Endothelial cell of umbilical vein (primary cell): Measurements from ENCODE around the gene COL6A3. TPM values are rescaled to one million over a fixed set of nuclear protein-coding genes. Genes with fewer than 3 reads are reported as not detected.

Experiments used
- BruUV-seq: library from RNA; stranded (reverse); fragments of 400-500 nt; replicated peaks from 2 replicates; lab custom pipeline; 2021; lab: Mats Ljungman, UMichigan
- CTCF ChIA-PET: fragments of 300-600, 350-600 bp; sonication (Branson Sonifier 250); formaldehyde crosslinking; loops from one replicate; lab custom pipeline; 2021; ENCODE audit warnings: antibody characterized with exemption, inconsistent platforms; lab: Charles Lee
- POLR2A ChIA-PET: fragments of 300-600, 350-600 bp; sonication (Branson Sonifier 250); formaldehyde crosslinking; loops from one replicate; lab custom pipeline; 2021; ENCODE audit warnings: antibody characterized with exemption, inconsistent platforms; lab: Charles Lee
- DNase-seq: peaks from one replicate; pipeline ENCODE4 v3.0.0-alpha.2; 2011; ENCODE audit warnings: low read depth, low spot score
- FAIRE-seq: peaks from 2 replicates; lab custom pipeline; 2011; peaks lifted over from hg19 to GRCh38; lab: Jason Lieb, UNC
- H2AFZ ChIP-seq: 2 replicates; pipeline ENCODE4 v1.6.0; 2012; ENCODE audit warnings: low read depth, low read length, control low read depth, inconsistent platforms
- H3K27ac ChIP-seq: 2 replicates; pipeline ENCODE4 v1.5.1; 2011; ENCODE audit warnings: low read depth, mild to moderate bottlenecking, control low read depth, low read length, moderate library complexity; ENCODE audit not compliant: insufficient read depth
- H3K27me3 ChIP-seq, 2 experiments: 2 replicates each; pipeline versions ENCODE4 v1.6.0 to v1.6.1; 2011; ENCODE audit warnings: low read length in 2 of 2, mixed read lengths in 1 of 2; ENCODE audit not compliant: control insufficient read depth in 2 of 2, insufficient read depth in 2 of 2
- H3K36me3 ChIP-seq, 2 experiments: 2 replicates in 1 of 2; 3 replicates in 1 of 2; pipeline ENCODE4 v1.5.1; 2011; ENCODE audit warnings: low read length in 2 of 2, mild to moderate bottlenecking in 1 of 2, moderate library complexity in 1 of 2; ENCODE audit not compliant: control insufficient read depth in 2 of 2, insufficient read depth in 2 of 2; ENCODE audit errors: extremely low read depth in 1 of 2
- H3K4me1 ChIP-seq: 3 replicates; pipeline ENCODE4 v1.5.1; 2011; ENCODE audit warnings: mild to moderate bottlenecking, low read length; ENCODE audit not compliant: control insufficient read depth, insufficient read depth; ENCODE audit errors: extremely low read depth
- H3K4me2 ChIP-seq: 2 replicates; pipeline ENCODE4 v1.6.1; 2011; ENCODE audit warnings: low read length, control low read depth, mixed read lengths; ENCODE audit not compliant: insufficient read depth
- H3K4me3 ChIP-seq, 3 experiments: fragments of 200-600 bp in 1 of 3; sonication (generic), shearing (Covaris generic) in 1 of 3; replicated peaks in 1 of 3; 2 replicates each; pipeline ENCODE4 v1.5.1; 2011 to 2016; ENCODE audit warnings: control low read depth in 3 of 3, low read length in 3 of 3, mild to moderate bottlenecking in 2 of 3, inconsistent platforms in 1 of 3, low read depth in 1 of 3, moderate library complexity in 1 of 3; ENCODE audit not compliant: insufficient read depth in 1 of 3
- H3K79me2 ChIP-seq: 2 replicates; pipeline ENCODE4 v1.6.0; 2012; ENCODE audit warnings: low read length, inconsistent platforms; ENCODE audit not compliant: control insufficient read depth, insufficient read depth
- H3K9ac ChIP-seq: replicated peaks from 2 replicates; pipeline ENCODE3; 2011; ENCODE audit warnings: low read length, control low read depth; ENCODE audit not compliant: insufficient read depth; ENCODE audit errors: extremely low read depth
- H3K9me1 ChIP-seq: replicated peaks from 3 replicates; pipeline ENCODE4 v1.6.0; 2011; ENCODE audit warnings: mild to moderate bottlenecking, low read length; ENCODE audit not compliant: control insufficient read depth, insufficient read depth; ENCODE audit errors: extremely low read depth
- H3K9me3 ChIP-seq: replicated peaks from 2 replicates; pipeline ENCODE4 v1.5.1; 2012; ENCODE audit warnings: low read length, inconsistent platforms; ENCODE audit not compliant: control insufficient read depth, insufficient read depth
- H4K20me1 ChIP-seq: replicated peaks from 2 replicates; pipeline ENCODE3; 2011; ENCODE audit warnings: mild to moderate bottlenecking, low read length; ENCODE audit not compliant: control insufficient read depth, insufficient read depth; ENCODE audit errors: extremely low read depth
- CTCF ChIP-seq, 2 donors: IDR thresholded peaks; 1 replicate in 1 of 2; 2 replicates in 1 of 2; pipeline ENCODE4 v1.5.1; 2011; ENCODE audit warnings: low read length in 2 of 2, mild to moderate bottlenecking in 2 of 2, moderate library complexity in 2 of 2, control low read depth in 1 of 2, inconsistent platforms in 1 of 2, low read depth in 1 of 2; ENCODE audit not compliant: insufficient read depth in 1 of 2; ENCODE audit errors: extremely low read depth in 1 of 2
- EZH2 ChIP-seq: IDR thresholded peaks from 2 replicates; pipeline ENCODE4 v1.6.1; 2012; ENCODE audit warnings: borderline replicate concordance, low read depth, mild to moderate bottlenecking, moderate library complexity, low read length, inconsistent platforms; ENCODE audit not compliant: severe bottlenecking
- FOS ChIP-seq: IDR thresholded peaks from 2 replicates; pipeline ENCODE4 v1.6.1; 2011; ENCODE audit warnings: mild to moderate bottlenecking, low read length, moderate library complexity, borderline replicate concordance; ENCODE audit not compliant: insufficient read depth
- GATA2 ChIP-seq: IDR thresholded peaks from 2 replicates; pipeline ENCODE4 v1.7.0; 2011; ENCODE audit warnings: low read depth, mild to moderate bottlenecking, moderate library complexity, mixed read lengths, low read length; ENCODE audit not compliant: insufficient read length, insufficient read depth
- JUN ChIP-seq: IDR thresholded peaks from 2 replicates; pipeline ENCODE4 v1.6.1; 2011; ENCODE audit warnings: borderline replicate concordance, low read depth; ENCODE audit not compliant: insufficient read length, insufficient read depth
- MAX ChIP-seq: IDR thresholded peaks from 2 replicates; pipeline ENCODE4 v1.6.1; 2011; ENCODE audit not compliant: insufficient read depth, insufficient read length
- MYC ChIP-seq: IDR thresholded peaks from one replicate; pipeline ENCODE4 v1.6.1; 2011; ENCODE audit warnings: mild to moderate bottlenecking, low read depth, low read length
- POLR2A ChIP-seq: IDR thresholded peaks from 2 replicates; pipeline ENCODE4 v1.6.1; 2012; ENCODE audit warnings: low read depth, mild to moderate bottlenecking, control low read depth, low read length
- POLR2AphosphoS5 ChIP-seq: IDR thresholded peaks from 2 replicates; pipeline ENCODE4 v1.6.1; 2012; ENCODE audit warnings: low read depth, mild to moderate bottlenecking, control low read depth, low read length, moderate library complexity; ENCODE audit not compliant: insufficient read depth
- dilution Hi-C: fragments of 300-500 bp; cut with MboI; formaldehyde crosslinking; loops from one replicate; pipeline ENCODE4 v1.15.0; 2019; ENCODE audit warnings: low sequenced_read_pairs; ENCODE audit not compliant: extremely low pct_ligation_motif_present
- intact Hi-C: fragments of 100-400 bp; cut with micrococcal nuclease; formaldehyde crosslinking; loops from one replicate; pipeline ENCODE4 v1.10.0; 2022
- polyA plus RNA-seq, 4 experiments: library from polyadenylated mRNA; depleted of rRNA in 3 of 4; stranded (reverse) in 3 of 4; unstranded in 1 of 4; fragments of >200 nt; gene quantifications; 2 replicates each; pipeline versions ENCODE4 v1.2.1 to v1.2.3, GENCODE V29; 2011 to 2012; ENCODE audit warnings: missing spikeins in 1 of 4
- total RNA-seq: library from RNA; stranded (reverse); gene quantifications from 2 replicates; pipeline ENCODE4 v1.2.3, GENCODE V29; 2021

The COL6A3 gene
- total and polyA plus RNA-seq, 2 donors (not counting 3 experiments of a cell fraction or from before 2014, with no cell fraction given), result 0.03 TPM; not detected in 1

GRCh38 chr2:237276716-237277490 is 137.1 kb downstream of the COL6A3 start:
- FAIRE-seq, result no peak
- POLR2A ChIA-PET, result no interaction called here
- CTCF ChIA-PET, result interaction anchor here (1.0 kb wide), 1 partner anchor 112 kb away, joined by 3 read pairs; no protein-coding TSS in a partner anchor
- H3K9me3 ChIP-seq, result no peaks in the 10 kb centered on the region
- no peak for DNase-seq
- no peaks in the 10 kb centered on the region for H3K9me1 ChIP-seq
- H3K27ac ChIP-seq, result no peak overlapping the region
- H3K79me2 ChIP-seq, result no peaks in the 10 kb centered on the region
- H3K36me3 ChIP-seq, result no peaks in the 10 kb centered on the region
- H3K27me3 ChIP-seq, result peaks cover 6 to 11% of the 10 kb centered on the region in 2 experiments
- no peak for TF ChIP-seq EZH2
- TF ChIP-seq MAX, result no peak
- no peak for TF ChIP-seq POLR2AphosphoS5
- no peak for TF ChIP-seq CTCF (IDR thresholded peaks at IDR 0.05; ENCODE audit: extremely low read depth in 1 of 2, insufficient read depth in 1 of 2, low read depth in 1 of 2, low read length in 2 of 2)
- TF ChIP-seq FOS, result no peak
- no peak for TF ChIP-seq GATA2
- no peak for TF ChIP-seq POLR2A
- no peak for TF ChIP-seq JUN
- no peak for TF ChIP-seq MYC
- H3K4me3 ChIP-seq, result no peak overlapping the region
- no peak overlapping the region for H2AFZ ChIP-seq
- no peaks in the 10 kb centered on the region for H4K20me1 ChIP-seq
- no peak overlapping the region for H3K4me2 ChIP-seq
- no TSS peak for BruUV-seq
- H3K9ac ChIP-seq, result no peak overlapping the region
- no peaks in the 10 kb centered on the region for H3K4me1 ChIP-seq
- intact Hi-C loops (no loop called here), dilution Hi-C loops (no loop called here)

Other genes with a start within 250 kb of the COL6A3 start
- not detected in 2 replicates for gene MLPH, start 73.1 kb upstream of the COL6A3 start, total RNA-seq
- gene MLPH, start 73.1 kb upstream of the COL6A3 start, polyA plus RNA-seq, result not detected in 2 replicates
- gene PRLH, start 152.4 kb upstream of the COL6A3 start, total RNA-seq, result not detected in 2 replicates
- not detected in 2 replicates for gene PRLH, start 152.4 kb upstream of the COL6A3 start, polyA plus RNA-seq
- 0.55 and 0.77 TPM in 2 replicates for gene RAB17, start 176.6 kb upstream of the COL6A3 start, total RNA-seq
- 0.37 and 0.41 TPM in 2 replicates for gene RAB17, start 176.6 kb upstream of the COL6A3 start, polyA plus RNA-seq
- gene LRRFIP1, start 213.4 kb upstream of the COL6A3 start, total RNA-seq, result 162 and 179 TPM in 2 replicates
- 29.4 and 39.2 TPM in 2 replicates for gene LRRFIP1, start 213.4 kb upstream of the COL6A3 start, polyA plus RNA-seq